Stimulated activated CD8-positive, alpha-beta memory T cell treated with anti-CD3 and anti-CD28 coated beads, Interleukin-4, amount 100 ng/mL, for 48 hours (primary cell): ENCODE data around the gene SON.
"Not testable (repeated sequence)": the region's sequence is repeated elsewhere in the genome, so short reads cannot be mapped to it uniquely, and the experiment has no call there.

Experiments
- DNase-seq: peaks from one replicate; pipeline ENCODE4 v3.0.0-alpha.2; 2020

Gene SON

DNA sequence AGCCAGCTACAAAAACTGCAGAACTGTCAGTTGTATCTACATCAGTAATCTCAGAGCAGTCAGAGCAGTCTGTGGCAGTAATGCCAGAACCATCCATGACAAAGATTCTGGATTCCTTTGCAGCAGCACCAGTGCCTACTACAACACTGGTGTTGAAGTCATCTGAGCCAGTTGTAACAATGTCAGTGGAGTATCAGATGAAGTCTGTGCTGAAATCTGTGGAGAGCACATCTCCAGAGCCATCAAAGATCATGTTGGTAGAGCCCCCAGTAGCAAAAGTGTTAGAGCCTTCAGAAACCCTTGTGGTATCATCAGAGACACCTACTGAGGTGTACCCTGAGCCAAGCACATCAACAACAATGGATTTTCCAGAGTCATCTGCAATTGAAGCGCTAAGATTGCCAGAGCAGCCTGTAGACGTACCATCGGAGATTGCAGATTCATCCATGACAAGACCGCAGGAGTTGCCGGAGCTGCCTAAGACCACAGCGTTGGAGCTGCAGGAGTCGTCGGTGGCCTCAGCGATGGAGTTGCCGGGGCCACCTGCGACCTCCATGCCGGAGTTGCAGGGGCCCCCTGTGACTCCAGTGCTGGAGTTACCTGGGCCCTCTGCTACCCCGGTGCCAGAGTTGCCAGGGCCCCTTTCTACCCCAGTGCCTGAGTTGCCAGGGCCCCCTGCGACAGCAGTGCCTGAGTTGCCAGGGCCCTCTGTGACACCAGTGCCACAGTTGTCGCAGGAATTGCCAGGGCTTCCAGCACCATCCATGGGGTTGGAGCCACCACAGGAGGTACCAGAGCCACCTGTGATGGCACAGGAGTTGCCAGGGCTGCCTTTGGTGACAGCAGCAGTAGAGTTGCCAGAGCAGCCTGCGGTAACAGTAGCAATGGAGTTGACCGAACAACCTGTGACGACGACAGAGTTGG lies 7.3 kb downstream of the SON start:
- DNase-seq = no peak

DNA sequence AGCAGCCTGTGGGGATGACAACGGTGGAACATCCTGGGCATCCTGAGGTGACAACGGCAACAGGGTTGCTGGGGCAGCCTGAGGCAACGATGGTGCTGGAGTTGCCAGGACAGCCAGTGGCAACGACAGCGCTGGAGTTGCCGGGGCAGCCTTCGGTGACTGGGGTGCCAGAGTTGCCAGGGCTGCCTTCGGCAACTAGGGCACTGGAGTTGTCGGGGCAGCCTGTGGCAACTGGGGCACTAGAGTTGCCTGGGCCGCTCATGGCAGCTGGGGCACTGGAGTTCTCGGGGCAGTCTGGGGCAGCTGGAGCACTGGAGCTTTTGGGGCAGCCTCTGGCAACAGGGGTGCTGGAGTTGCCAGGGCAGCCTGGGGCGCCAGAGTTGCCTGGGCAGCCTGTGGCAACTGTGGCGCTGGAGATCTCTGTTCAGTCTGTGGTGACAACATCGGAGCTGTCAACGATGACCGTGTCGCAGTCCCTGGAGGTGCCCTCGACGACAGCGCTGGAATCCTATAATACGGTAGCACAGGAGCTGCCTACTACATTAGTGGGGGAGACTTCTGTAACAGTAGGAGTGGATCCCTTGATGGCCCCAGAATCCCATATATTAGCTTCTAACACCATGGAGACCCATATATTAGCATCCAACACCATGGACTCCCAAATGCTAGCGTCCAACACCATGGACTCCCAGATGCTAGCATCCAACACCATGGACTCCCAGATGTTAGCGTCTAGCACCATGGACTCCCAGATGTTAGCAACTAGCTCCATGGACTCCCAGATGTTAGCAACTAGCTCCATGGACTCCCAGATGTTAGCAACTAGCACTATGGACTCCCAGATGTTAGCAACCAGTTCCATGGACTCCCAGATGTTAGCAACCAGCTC lies 8.2 kb downstream of the SON start:
- no peak for DNase-seq

DNA sequence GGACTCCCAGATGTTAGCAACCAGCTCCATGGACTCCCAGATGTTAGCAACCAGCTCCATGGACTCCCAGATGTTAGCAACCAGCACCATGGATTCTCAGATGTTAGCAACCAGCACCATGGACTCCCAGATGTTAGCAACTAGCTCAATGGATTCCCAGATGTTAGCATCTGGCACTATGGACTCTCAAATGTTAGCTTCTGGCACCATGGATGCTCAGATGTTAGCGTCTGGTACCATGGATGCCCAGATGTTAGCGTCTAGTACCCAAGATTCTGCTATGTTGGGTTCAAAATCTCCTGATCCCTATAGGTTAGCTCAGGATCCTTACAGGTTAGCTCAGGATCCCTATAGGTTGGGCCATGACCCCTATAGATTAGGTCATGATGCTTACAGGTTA lies 8.8 kb downstream of the SON start:
- DNase-seq = no peak

DNA sequence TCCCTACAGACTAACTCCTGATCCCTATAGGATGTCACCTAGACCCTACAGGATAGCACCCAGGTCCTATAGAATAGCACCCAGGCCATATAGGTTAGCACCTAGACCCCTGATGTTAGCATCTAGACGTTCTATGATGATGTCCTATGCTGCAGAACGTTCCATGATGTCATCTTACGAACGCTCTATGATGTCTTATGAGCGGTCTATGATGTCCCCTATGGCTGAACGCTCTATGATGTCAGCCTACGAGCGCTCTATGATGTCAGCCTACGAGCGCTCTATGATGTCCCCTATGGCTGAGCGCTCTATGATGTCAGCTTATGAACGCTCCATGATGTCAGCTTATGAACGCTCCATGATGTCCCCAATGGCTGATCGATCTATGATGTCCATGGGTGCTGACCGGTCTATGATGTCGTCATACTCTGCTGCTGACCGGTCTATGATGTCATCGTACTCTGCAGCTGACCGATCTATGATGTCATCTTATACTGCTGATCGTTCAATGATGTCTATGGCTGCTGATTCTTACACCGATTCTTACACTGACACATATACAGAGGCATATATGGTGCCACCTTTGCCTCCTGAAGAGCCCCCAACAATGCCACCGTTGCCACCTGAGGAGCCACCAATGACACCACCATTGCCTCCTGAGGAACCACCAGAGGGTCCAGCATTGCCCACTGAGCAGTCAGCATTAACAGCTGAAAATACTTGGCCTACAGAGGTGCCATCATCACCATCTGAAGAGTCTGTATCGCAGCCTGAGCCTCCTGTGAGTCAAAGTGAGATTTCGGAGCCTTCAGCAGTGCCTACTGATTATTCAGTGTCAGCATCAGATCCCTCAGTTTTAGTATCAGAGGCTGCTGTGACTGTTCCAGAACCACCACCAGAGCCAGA lies 9.5 kb downstream of the SON start:
- DNase-seq = no peak

DNA sequence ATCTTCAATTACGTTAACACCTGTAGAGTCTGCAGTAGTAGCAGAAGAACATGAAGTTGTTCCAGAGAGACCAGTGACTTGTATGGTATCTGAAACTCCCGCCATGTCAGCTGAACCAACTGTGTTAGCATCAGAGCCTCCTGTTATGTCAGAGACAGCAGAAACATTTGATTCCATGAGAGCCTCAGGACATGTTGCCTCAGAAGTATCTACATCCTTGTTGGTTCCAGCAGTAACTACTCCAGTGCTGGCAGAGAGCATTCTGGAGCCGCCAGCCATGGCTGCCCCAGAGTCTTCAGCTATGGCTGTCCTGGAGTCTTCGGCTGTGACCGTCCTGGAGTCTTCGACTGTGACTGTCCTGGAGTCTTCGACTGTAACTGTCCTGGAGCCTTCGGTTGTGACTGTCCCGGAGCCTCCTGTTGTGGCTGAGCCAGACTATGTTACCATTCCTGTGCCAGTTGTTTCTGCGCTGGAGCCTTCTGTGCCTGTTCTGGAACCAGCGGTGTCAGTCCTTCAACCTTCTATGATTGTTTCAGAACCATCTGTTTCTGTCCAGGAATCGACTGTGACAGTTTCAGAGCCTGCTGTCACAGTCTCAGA lies 10.3 kb downstream of the SON start:
- DNase-seq = no peak

DNA sequence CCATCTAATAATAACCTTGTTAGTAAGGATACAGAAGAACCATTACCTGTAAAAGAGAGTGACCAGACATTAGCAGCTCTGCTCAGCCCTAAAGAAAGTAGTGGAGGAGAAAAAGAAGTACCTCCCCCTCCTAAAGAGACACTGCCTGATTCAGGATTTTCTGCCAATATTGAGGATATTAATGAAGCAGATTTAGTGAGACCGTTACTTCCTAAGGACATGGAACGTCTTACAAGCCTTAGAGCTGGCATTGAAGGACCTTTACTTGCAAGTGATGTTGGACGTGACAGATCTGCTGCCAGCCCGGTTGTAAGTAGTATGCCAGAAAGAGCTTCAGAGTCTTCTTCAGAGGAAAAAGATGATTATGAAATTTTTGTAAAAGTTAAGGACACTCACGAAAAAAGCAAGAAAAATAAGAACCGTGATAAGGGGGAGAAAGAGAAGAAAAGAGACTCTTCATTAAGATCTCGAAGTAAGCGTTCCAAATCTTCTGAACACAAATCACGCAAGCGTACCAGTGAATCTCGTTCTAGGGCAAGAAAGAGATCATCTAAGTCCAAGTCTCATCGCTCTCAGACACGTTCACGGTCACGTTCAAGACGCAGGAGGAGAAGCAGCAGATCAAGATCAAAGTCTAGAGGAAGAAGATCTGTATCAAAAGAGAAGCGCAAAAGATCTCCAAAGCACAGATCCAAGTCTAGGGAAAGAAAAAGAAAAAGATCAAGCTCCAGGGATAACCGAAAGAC lies 11.6 kb downstream of the SON start:
- DNase-seq = no peak

DNA sequence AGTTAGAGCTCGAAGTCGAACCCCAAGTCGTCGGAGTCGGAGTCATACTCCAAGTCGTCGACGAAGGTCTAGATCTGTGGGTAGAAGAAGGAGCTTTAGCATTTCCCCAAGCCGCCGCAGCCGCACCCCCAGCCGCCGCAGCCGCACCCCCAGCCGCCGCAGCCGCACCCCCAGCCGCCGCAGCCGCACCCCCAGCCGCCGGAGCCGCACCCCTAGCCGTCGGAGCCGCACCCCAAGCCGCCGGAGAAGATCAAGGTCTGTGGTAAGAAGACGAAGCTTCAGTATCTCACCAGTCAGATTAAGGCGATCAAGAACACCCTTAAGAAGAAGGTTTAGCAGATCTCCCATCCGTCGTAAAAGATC lies 12.1 kb downstream of the SON start:
- no peak for DNase-seq

DNA sequence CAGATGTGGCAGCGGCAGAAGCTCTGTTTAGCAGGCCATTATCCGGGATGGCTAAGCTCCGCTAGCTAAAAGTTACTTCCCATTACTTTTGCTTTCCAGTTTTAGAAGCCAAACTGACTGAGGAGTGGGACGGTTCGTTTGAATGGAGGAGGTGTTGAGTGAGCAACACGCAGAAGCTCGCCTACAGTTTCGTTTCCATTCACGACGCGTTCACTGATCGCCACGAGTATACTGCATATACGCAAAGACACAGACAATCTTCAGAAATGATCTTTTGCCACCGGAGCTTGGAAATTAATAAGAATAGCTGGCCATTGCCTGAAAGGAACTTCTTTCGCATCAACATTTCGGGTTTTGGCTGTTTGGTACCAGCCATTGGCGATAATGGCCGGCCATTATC lies 14.6 kb downstream of the SON start:
- DNase-seq = no peak

DNA sequence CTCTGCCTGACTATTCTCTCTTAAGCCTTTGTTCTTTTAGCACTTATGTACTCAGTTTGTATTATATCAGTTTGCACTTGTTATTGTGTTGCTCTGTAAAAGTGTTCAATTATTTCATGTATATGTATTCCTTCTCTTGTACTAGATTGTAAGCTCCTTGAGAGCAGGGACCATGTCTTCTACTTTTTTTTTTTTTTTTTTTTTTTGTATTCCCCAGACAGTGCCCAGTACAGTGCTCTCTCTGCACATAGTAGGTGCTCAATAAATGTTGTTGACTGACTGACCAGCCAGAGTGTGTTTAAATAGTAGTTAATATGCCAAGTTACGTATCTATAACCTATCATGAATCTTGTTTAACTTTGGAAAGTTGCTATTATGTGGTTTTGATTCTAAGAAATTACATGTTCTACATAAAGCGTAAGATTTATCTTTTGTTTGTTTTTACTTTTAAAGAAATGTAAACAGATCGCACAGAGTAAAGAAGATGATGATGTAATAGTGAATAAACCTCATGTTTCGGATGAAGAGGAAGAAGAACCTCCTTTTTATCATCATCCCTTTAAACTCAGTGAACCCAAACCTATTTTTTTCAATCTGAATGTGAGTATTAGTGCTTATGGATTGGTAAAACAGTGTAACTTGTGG lies 16.1 kb downstream of the SON start:
- no peak for DNase-seq

DNA sequence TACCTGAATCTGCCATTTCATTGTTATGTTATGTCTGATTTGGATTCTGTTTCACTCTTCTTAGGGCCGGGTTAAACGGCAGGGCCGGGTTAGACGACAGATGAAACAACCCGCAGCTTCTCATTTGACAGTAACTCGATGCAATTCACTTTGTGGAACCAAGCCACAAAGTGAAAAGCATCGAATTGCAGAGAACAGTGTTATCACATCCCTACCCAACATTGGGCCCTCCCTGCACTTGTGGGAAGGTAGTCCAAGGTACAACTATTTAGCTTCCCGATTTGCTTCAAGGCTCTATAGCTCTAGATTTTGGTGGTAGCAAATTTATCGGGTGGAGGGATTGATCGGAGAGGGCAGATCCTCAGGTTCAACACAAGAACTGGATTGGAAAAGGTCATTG lies 17.0 kb downstream of the SON start:
- DNase-seq = no peak

DNA sequence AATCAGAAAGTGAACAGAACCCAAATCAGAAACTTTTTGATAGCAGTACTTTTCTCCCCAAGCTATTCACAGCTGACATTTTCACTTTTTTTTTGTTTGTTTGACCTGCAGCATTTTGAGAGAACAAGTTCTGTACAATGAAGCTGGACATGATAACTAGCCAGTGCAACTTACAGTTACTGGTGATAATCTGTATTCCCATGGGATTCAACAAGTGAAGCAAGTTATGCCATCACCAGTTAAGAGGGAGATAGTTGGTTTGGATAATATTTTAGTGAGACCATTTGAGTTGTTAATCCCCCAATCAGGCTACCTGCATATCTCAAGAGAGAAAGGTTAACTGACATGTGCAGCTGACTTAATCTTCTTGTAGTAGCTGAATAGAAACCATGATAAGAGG lies 18.1 kb downstream of the SON start:
- no peak for DNase-seq

DNA sequence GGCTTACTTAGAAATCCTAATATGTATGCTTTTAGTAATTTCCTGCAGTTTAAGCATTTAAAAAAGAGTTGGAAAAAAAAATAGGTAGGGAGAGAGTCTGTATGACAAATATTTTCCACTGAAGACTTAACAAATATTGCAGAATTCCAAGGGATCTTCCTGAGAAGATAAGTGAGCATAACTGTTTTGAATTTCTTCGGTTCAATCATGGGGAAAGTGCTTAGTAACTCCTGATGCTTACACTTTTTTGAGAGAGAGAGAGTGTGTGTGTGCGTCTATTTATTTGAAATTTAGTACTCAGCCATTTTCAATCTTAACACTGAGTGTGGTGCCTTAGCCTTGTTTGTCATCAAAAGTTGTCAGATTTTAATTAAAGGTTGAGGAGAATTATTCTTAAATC lies 18.5 kb downstream of the SON start:
- no peak for DNase-seq

DNA sequence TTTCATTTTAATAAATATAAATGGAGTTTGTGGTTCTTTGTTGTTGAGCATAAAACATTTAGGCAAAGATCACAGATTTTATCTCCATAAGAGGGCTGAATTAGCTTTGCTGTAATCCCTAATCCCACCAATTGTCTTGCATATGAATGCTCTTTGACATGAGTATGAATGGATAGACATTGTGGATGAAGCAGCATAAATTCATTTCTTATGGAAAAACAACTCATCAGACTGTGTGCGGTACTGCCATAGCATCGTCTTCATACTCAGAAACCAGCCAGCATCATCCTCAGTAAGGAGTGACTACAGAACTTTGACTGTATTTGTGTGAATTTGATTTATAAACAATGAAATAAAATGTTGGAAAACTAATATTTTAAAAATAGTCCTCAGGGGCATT lies 19.6 kb downstream of the SON start:
- no peak for DNase-seq

DNA sequence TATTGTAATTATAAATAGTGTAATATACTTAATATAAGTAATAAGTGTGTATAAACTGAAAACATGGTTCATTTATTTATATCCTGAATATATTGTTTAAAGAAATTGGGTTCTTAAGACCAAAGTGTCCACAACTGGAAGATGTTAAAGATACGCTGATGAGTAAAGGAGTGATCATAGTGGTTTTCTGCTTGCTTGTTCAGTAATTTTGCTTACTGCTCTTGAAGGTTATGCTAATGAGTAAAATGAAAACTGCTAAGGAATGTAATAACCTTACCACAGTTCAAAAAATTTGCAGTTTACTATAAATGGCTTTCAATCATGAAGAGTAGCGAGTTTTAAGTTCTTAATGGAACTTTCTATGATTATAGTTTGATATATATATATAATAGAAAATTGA lies 23.7 kb downstream of the SON start:
- no peak for DNase-seq

DNA sequence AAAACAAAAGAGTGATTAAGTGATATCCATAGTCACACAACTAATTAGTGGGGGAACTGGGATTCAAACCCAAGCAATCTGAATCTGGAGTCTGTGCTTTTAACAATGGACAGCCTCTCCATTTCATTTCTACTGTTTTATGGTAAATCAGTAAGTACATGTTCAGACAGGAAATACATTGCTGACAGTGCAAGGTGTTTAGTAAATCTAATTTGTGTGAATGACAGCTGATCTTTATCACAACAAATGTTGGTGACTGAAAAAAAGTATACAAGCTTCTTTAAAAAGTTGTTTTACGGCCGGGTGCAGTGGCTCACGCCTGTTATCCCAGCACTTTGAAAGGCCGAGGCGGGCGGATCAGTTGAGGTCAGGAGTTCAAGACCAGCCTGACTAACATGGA lies 25.1 kb downstream of the SON start:
- DNase-seq = no peak

DNA sequence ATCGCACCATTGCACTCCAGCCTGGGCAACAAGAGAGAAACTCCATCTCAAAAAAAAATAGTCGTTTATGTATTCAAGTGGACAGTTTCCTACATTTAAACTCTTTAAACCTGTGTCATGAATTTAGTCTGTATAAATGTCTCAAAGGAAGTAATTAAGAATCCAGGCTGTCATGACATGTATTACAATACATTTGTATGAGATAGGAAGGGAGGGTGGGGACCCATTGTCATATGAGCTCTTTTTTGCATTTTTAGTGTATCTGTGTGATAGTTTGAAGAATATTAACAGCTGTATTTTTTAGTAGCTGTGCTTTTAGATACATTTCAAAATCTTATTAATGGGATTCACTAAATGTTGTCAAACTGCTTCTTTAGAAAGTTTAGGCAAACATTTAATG lies 25.6 kb downstream of the SON start:
- no peak for DNase-seq

DNA sequence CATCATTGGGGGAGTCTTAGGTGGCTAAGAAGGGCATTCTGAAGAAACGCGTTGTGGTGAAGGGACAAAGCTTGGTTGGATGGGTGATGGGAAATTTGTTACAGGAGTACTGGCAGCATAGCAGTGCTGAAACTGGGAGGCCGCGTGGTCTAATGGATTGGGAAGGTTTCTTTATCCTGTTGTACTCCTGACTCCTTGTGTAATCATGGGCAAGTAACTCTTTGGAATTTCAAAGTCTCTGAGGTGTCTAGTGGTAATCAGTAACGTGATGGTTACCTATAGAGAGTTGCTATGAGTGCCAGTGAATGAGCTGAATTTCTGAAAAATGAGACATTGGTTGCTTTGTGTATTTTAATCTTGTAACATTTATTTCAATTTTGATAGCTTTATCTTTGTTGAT lies 27.2 kb downstream of the SON start:
- no peak for DNase-seq

DNA sequence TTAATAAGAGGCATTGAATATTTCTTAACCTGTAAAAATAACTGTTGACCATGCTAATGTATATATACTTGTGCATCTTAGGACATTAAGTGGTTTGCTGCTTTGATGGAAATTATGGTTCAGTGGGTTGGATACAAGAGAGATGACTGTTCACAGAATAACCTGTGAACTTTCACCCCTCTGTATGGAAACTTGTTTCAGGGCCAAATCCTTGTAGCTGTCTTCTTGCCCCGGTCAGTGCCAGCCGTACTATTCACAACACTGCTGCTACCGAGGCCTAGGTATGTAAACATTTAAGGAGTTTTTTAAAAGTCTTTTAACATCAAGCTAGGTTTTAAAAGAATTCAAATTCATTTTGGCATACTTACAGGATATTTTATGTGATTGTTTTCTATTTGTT lies 29.5 kb downstream of the SON start:
- no peak for DNase-seq

DNA sequence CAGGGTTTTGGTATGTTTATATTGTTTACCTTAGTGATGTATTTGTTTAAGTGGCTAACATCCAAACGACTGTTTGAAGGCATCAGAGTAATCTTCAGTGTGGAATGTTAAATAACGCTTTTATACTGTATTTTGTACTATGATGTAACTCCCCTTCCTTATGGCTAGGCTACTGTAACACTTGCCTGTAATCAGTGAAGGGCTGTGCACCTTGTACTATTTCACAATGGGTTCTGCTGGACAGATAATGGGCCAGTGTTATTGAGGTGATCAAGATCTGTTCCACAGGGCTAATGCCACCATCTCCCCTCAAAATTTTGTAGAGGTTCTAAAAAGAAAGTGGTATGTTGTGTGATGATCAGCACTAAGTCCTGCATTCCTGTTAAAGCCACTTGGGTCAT lies 33.9 kb downstream of the SON start:
- DNase-seq = not testable (repeated sequence)

DNA sequence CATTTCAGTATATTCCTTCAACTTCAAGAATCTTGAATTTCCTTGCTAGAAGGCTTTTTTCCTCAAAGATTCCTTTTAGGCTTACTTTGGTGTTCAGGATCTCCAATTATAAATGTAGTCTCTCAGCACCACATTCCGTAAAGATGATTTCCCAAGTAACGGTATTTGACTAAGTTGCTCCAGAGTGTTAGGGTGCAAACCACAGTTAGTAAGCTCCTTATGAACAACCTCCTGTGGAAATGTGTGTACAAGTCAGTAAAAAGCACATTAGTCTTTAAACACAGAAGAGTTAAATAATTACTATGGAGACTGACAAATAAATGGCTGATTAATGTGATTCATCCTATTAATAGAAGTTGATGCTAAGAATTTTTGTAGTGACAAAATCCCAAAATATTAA lies 35.4 kb downstream of the SON start:
- no peak for DNase-seq

DNA sequence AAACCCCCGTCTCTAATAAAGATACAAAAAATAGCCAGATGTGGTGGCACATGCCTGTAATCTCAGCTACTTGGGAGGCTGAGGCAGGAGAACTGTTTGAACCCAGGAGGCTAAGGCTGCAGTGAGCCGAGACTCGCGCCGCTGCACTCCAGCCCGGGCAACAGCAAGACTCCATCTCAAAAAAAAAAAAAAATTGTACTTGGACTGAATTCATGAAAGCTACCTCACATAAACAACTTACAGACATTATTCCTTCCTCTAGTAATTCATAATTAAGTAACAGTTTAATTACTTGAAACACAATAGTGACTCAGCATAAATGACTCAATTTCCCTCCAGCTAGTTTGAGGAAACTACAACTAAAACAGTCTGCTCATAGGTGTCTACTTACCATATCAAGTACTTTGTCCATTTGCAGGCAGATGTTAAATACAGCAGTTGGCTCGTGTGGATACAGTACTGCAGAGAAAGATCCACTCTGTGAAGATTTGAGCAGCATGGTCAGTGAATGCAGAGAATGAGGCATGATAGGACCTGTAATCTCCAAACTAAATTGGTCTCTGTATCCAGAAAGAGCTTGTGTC lies 36.2 kb downstream of the SON start:
- no peak for DNase-seq
